Endothelial cell (in vitro differentiated cells): Measurements from ENCODE around the gene ELOVL6. TPM values are rescaled to one million over a fixed set of nuclear protein-coding genes. Genes with fewer than 3 reads are reported as not detected.
"Not testable (repeated sequence)": the region's sequence is repeated elsewhere in the genome, so short reads cannot be mapped to it uniquely, and the experiment has no call there.

Experiments
- DNase-seq: peaks from one replicate; pipeline ENCODE4 v3.0.0; 2021; ENCODE audit warnings: low spot score
- H3K27ac Mint-ChIP-seq: one replicate; pipeline ENCODE4 v1.8.0; 2021; ENCODE audit warnings: mixed read lengths, inconsistent platforms; ENCODE audit not compliant: unreplicated experiment
- H3K27me3 Mint-ChIP-seq: one replicate; pipeline ENCODE4 v1.8.0; 2021; ENCODE audit warnings: mild to moderate bottlenecking, moderate library complexity, mixed read lengths, inconsistent platforms; ENCODE audit not compliant: unreplicated experiment
- H3K36me3 Mint-ChIP-seq: one replicate; pipeline ENCODE4 v1.8.0; 2021; ENCODE audit warnings: mild to moderate bottlenecking, low read depth, mixed read lengths, inconsistent platforms; ENCODE audit not compliant: unreplicated experiment
- H3K4me1 Mint-ChIP-seq: one replicate; pipeline ENCODE4 v1.8.0; 2021; ENCODE audit warnings: mild to moderate bottlenecking, mixed read lengths, inconsistent platforms; ENCODE audit not compliant: unreplicated experiment
- H3K4me3 Mint-ChIP-seq: one replicate; pipeline ENCODE4 v1.8.0; 2021; ENCODE audit warnings: mild to moderate bottlenecking, mixed read lengths, inconsistent platforms; ENCODE audit not compliant: unreplicated experiment
- H3K9me3 Mint-ChIP-seq: one replicate; pipeline ENCODE4 v1.8.0; 2021; ENCODE audit warnings: mixed read lengths, inconsistent platforms; ENCODE audit not compliant: unreplicated experiment
- CTCF ChIP-seq: fragments of 200-600 bp; sonication (generic); IDR thresholded peaks from one replicate; pipeline ENCODE4 v1.5.0; 2021; ENCODE audit warnings: antibody characterized with exemption; ENCODE audit not compliant: unreplicated experiment
- total RNA-seq: library from RNA; stranded (reverse); fragmentation: NEBNext Ultra II Directional; extraction: Animal tissue kit (Norgen Biotek cat#: 25700); gene quantifications from one replicate; pipeline ENCODE4 v1.2.1, GENCODE V29; 2021; ENCODE audit not compliant: unreplicated experiment

Gene ELOVL6
- total RNA-seq, 1 donor from 2014 or later = 31.0 TPM

- no peak for TF ChIP-seq CTCF
- no peaks in the 10 kb centered on the region for H3K27me3 Mint-ChIP-seq
- no peaks in the 10 kb centered on the region for H3K9me3 Mint-ChIP-seq
Observed at GRCh38 chr4:110236324-110236723, 37.9 kb upstream of the ELOVL6 start.

GRCh38 chr4:110233581-110233980 is 35.2 kb upstream of the ELOVL6 start:
- H3K9me3 Mint-ChIP-seq, DNase-seq, H3K4me3 Mint-ChIP-seq, H3K4me1 Mint-ChIP-seq, H3K27ac Mint-ChIP-seq, H3K27me3 Mint-ChIP-seq, H3K36me3 Mint-ChIP-seq: not testable (repeated sequence)

More at GRCh38 chr4:110236324-110236723, 37.9 kb upstream of the ELOVL6 start:
- Mint-ChIP-seq H3K4me3 (no peak overlapping the region), H3K27ac (no peak overlapping the region), H3K4me1 (peaks cover 7% of the 10 kb centered on the region), H3K36me3 (no peaks in the 10 kb centered on the region)
- DNase-seq = no peak

GRCh38 chr4:110231869-110232268 is 33.5 kb upstream of the ELOVL6 start:
- no peaks in the 10 kb centered on the region for H3K9me3 Mint-ChIP-seq

GRCh38 chr4:110229266-110229665 is 30.9 kb upstream of the ELOVL6 start:
- Mint-ChIP-seq H3K36me3 (no peaks in the 10 kb centered on the region), H3K27me3 (no peaks in the 10 kb centered on the region), H3K4me3 (no peak overlapping the region), H3K4me1 (peaks cover 4% of the 10 kb centered on the region), H3K9me3 (no peaks in the 10 kb centered on the region), H3K27ac (no peak overlapping the region)
- no peak for TF ChIP-seq CTCF
- no peak for DNase-seq

More at GRCh38 chr4:110231869-110232268, 33.5 kb upstream of the ELOVL6 start:
- TF ChIP-seq CTCF = no peak
- Mint-ChIP-seq H3K4me1 (peaks cover 5% of the 10 kb centered on the region), H3K27ac (no peak overlapping the region), H3K4me3 (no peak overlapping the region), H3K27me3 (no peaks in the 10 kb centered on the region), H3K36me3 (no peaks in the 10 kb centered on the region)
- no peak for DNase-seq

GRCh38 chr4:110224812-110225211 is 26.4 kb upstream of the ELOVL6 start:
- H3K4me1 Mint-ChIP-seq = peaks cover 2% of the 10 kb centered on the region
- peaks cover 2% of the 10 kb centered on the region for H3K27me3 Mint-ChIP-seq
- no peaks in the 10 kb centered on the region for H3K9me3 Mint-ChIP-seq
- no peaks in the 10 kb centered on the region for H3K36me3 Mint-ChIP-seq
- no peak for DNase-seq
- TF ChIP-seq CTCF = no peak
- no peak overlapping the region for H3K4me3 Mint-ChIP-seq
- H3K27ac Mint-ChIP-seq = no peak overlapping the region

GRCh38 chr4:110224142-110224541 is 25.7 kb upstream of the ELOVL6 start:
- Mint-ChIP-seq H3K4me3 (no peak overlapping the region), H3K9me3 (peaks cover 5% of the 10 kb centered on the region), H3K4me1 (peaks cover 2% of the 10 kb centered on the region), H3K27ac (no peak overlapping the region), H3K27me3 (peaks cover 2% of the 10 kb centered on the region), H3K36me3 (peaks cover 5% of the 10 kb centered on the region)
- no peak for DNase-seq
- no peak for TF ChIP-seq CTCF

- H3K4me3 Mint-ChIP-seq, H3K27ac Mint-ChIP-seq, H3K9me3 Mint-ChIP-seq, DNase-seq, H3K4me1 Mint-ChIP-seq, H3K27me3 Mint-ChIP-seq: not testable (repeated sequence)
- peaks cover 12% of the 10 kb centered on the region for H3K36me3 Mint-ChIP-seq
Observed at GRCh38 chr4:110218935-110219334, 20.5 kb upstream of the ELOVL6 start.

- not testable (repeated sequence) for DNase-seq, H3K27me3 Mint-ChIP-seq, H3K9me3 Mint-ChIP-seq, H3K4me1 Mint-ChIP-seq, H3K4me3 Mint-ChIP-seq, H3K27ac Mint-ChIP-seq
- peaks cover 12% of the 10 kb centered on the region for H3K36me3 Mint-ChIP-seq
Observed at GRCh38 chr4:110217181-110217580, 18.8 kb upstream of the ELOVL6 start.
